T-cell (primary cell): ENCODE results near the gene CXCR6. TPM values are rescaled to one million over a fixed set of nuclear protein-coding genes. Genes with fewer than 3 reads are reported as not detected.

Experiments used
- ATAC-seq, 4 experiments: fragments of 200-7000 bp in 3 of 4; fragments of 150-1000 bp in 1 of 4; cut with Tn5 transposase; replicated peaks in 1 of 4; 1 replicate in 3 of 4; 2 replicates in 1 of 4; pipeline ENCODE4 v1.10.0; 2021; ENCODE audit warnings: moderate library complexity in 3 of 4, mild to moderate bottlenecking in 2 of 4, moderate number of reproducible peaks in 1 of 4
- CTCF ChIA-PET, 2 donors: fragments of 300-600 bp; sonication (Branson Sonifier 250); formaldehyde crosslinking; loops; one replicate each; lab custom pipeline; 2022; ENCODE audit warnings: antibody characterized with exemption in 2 of 2; lab: Charles Lee
- POLR2A ChIA-PET, 2 donors: fragments of 300-600 bp; sonication (Branson Sonifier 250); formaldehyde crosslinking; loops; one replicate each; lab custom pipeline; 2022; ENCODE audit warnings: antibody characterized with exemption in 2 of 2; lab: Charles Lee
- DNase-seq, 35 experiments: peaks; one replicate each; pipeline versions ENCODE4 v3.0.0 to v3.0.0-alpha.2; 2013 to 2023
- H3K27ac ChIP-seq: one replicate; pipeline ENCODE4 v1.5.1; 2013; ENCODE audit warnings: low read length
- H3K27me3 ChIP-seq, 2 experiments: replicated peaks in 1 of 2; 1 replicate in 1 of 2; 2 replicates in 1 of 2; pipeline versions ENCODE4 v1.6.1 to v1.7.0; 2013; ENCODE audit warnings: low read length in 1 of 2, mixed read lengths in 1 of 2; ENCODE audit not compliant: control insufficient read depth in 2 of 2, insufficient read depth in 2 of 2; ENCODE audit errors: extremely low read depth in 1 of 2
- H3K36me3 ChIP-seq, 2 donors: 1 replicate in 1 of 2; 2 replicates in 1 of 2; pipeline versions ENCODE4 v1.6.1 to v1.7.0; 2013; ENCODE audit warnings: low read length in 1 of 2; ENCODE audit not compliant: control insufficient read depth in 2 of 2, insufficient read depth in 1 of 2; ENCODE audit errors: extremely low read depth in 1 of 2
- H3K4me1 ChIP-seq, 2 experiments: 1 replicate in 1 of 2; 2 replicates in 1 of 2; pipeline versions ENCODE4 v1.6.1 to v1.7.0; 2013; ENCODE audit warnings: low read length in 2 of 2, mixed read lengths in 1 of 2; ENCODE audit not compliant: insufficient read depth in 2 of 2, control insufficient read depth in 1 of 2; ENCODE audit errors: extremely low read depth in 1 of 2
- H3K4me3 ChIP-seq, 2 donors: 1 replicate in 1 of 2; 2 replicates in 1 of 2; pipeline versions ENCODE4 v1.5.1 to v1.7.0; 2013; ENCODE audit warnings: mild to moderate bottlenecking in 2 of 2, low read length in 1 of 2, moderate library complexity in 1 of 2; ENCODE audit not compliant: control insufficient read depth in 1 of 2; ENCODE audit errors: extremely low read depth in 1 of 2
- H3K9me3 ChIP-seq: 2 replicates; pipeline ENCODE4 v1.7.0; 2013
- H3K27ac Mint-ChIP-seq, 2 donors: one replicate each; pipeline ENCODE4 v1.8.0; 2020 to 2021; ENCODE audit warnings: mild to moderate bottlenecking in 2 of 2, mixed read lengths in 2 of 2
- H3K27me3 Mint-ChIP-seq, 2 donors: one replicate each; pipeline ENCODE4 v1.8.0; 2021 to 2022; ENCODE audit warnings: mixed read lengths in 2 of 2
- H3K36me3 Mint-ChIP-seq: one replicate; pipeline ENCODE4 v1.8.0; 2021; ENCODE audit warnings: mixed read lengths
- H3K4me1 Mint-ChIP-seq, 3 donors: one replicate each; pipeline ENCODE4 v1.8.0; 2020 to 2022; ENCODE audit warnings: mixed read lengths in 3 of 3, mild to moderate bottlenecking in 1 of 3
- H3K4me3 Mint-ChIP-seq, 3 donors: one replicate each; pipeline ENCODE4 v1.8.0; 2020 to 2022; ENCODE audit warnings: mild to moderate bottlenecking in 3 of 3, mixed read lengths in 3 of 3, moderate library complexity in 3 of 3
- H3K9me3 Mint-ChIP-seq, 3 donors: one replicate each; pipeline ENCODE4 v1.8.0; 2020 to 2022; ENCODE audit warnings: mixed read lengths in 3 of 3
- WGBS: methylation state at CpG from one replicate; pipeline ENCODE4 v1.1.5; 2013; ENCODE audit warnings: missing lambda C conversion rate; ENCODE audit not compliant: insufficient coverage; 5-methylcytosine and 5-hydroxymethylcytosine counted together
- total RNA-seq, 35 experiments: library from RNA in 6 of 35; stranded (reverse) in 6 of 35; fragments of 120-200 nt in 1 of 35; gene quantifications; one replicate each; pipeline versions ENCODE4 v1.2.1 to v1.2.4 and lab custom pipeline; 2013 to 2026

The CXCR6 gene
- total RNA-seq (10 to 100 TPM in 1 of 5 donors, 1 to 10 TPM in 4; 2.0 to 14.7 (median 3.7) TPM), total RNA-seq (lab: John Stamatoyannopoulos, UW) (2.6 to 65.0 (median 8.3) reads per million in 29 experiments)
- total RNA-seq (2013) = 43.4 TPM

- peaks cover 46 to 87% (median 70%) of the 10 kb centered on the region in 3 donors for H3K4me1 Mint-ChIP-seq
- no peaks in the 10 kb centered on the region for H3K27me3 ChIP-seq
- H3K9me3 ChIP-seq = no peaks in the 10 kb centered on the region
- peak within 1 kb of the TSS; percentile 61 to 73 (median 67) for H3K4me3 Mint-ChIP-seq
- DNase-seq = peak in 12 of 35 experiments; percentile 3 to 69 (median 29)
- peak; percentile 76 to 90 (median 83) for ATAC-seq
- H3K4me1 ChIP-seq = peaks cover 7 to 67% of the 10 kb centered on the region in 2 experiments
- peaks cover 0 to 2% (median 0%) of the 10 kb centered on the region in 3 donors for H3K9me3 Mint-ChIP-seq
- WGBS = 20% methylated on average over 1 of the region's 8 CpGs
- H3K27ac Mint-ChIP-seq = peak within 1 kb of the TSS; percentile 82 to 88
- CTCF ChIA-PET = interaction anchor here (0.8 to 7.9 kb wide), 14 partner anchors 10 to 435 kb away, joined by 3 to 97 read pairs (median 5); partner anchors contain the start of genes CCR5 (in 1 of the 2) and FYCO1 (in 1 of the 2)
- H3K27me3 Mint-ChIP-seq = no peaks in the 10 kb centered on the region
- peaks cover 4 to 34% of the 10 kb centered on the region in 2 donors for H3K36me3 ChIP-seq
- H3K4me3 ChIP-seq = peak within 1 kb of the TSS in 1 of 2 donors; percentile 35
- POLR2A ChIA-PET = interaction anchor here in 1 of 2 donors (0.7 to 1.0 kb wide), 2 partner anchors 23 to 122 kb away, joined by 3 to 4 read pairs; no protein-coding TSS in a partner anchor
- H3K27ac ChIP-seq = peak within 1 kb of the TSS; percentile 70
- H3K36me3 Mint-ChIP-seq = peaks cover 53% of the 10 kb centered on the region
These were observed at the start of gene CXCR6 for GRCh38 chr3:45943207-45943846. CXCR6 (plus strand) TSS chr3:45943464; CDS start chr3:45946482, 3,018 bp downstream.

GRCh38 chr3:45894015-45894414 is 49.2 kb upstream of the CXCR6 start:
- H3K4me3 Mint-ChIP-seq = no peak overlapping the region
- peaks cover 38 to 46% (median 44%) of the 10 kb centered on the region in 3 donors for H3K4me1 Mint-ChIP-seq
- CTCF ChIA-PET = no interaction called here
- no peak overlapping the region for H3K27ac ChIP-seq
- H3K27ac Mint-ChIP-seq = peak overlapping the region in 1 of 2 donors; percentile 79
- H3K27me3 Mint-ChIP-seq = peaks cover 6 to 9% of the 10 kb centered on the region in 2 donors
- no peaks in the 10 kb centered on the region for H3K9me3 Mint-ChIP-seq
- peaks cover 4% of the 10 kb centered on the region for H3K36me3 Mint-ChIP-seq
- DNase-seq = no peak
- H3K36me3 ChIP-seq = no peaks in the 10 kb centered on the region
- H3K27me3 ChIP-seq = no peaks in the 10 kb centered on the region
- POLR2A ChIA-PET = no interaction called here
- peaks cover 10 to 44% of the 10 kb centered on the region in 2 experiments for H3K4me1 ChIP-seq
- no peaks in the 10 kb centered on the region for H3K9me3 ChIP-seq
- H3K4me3 ChIP-seq = no peak overlapping the region
- ATAC-seq = no peak
- WGBS = 63% methylated on average over 3 of the region's 6 CpGs

DNA sequence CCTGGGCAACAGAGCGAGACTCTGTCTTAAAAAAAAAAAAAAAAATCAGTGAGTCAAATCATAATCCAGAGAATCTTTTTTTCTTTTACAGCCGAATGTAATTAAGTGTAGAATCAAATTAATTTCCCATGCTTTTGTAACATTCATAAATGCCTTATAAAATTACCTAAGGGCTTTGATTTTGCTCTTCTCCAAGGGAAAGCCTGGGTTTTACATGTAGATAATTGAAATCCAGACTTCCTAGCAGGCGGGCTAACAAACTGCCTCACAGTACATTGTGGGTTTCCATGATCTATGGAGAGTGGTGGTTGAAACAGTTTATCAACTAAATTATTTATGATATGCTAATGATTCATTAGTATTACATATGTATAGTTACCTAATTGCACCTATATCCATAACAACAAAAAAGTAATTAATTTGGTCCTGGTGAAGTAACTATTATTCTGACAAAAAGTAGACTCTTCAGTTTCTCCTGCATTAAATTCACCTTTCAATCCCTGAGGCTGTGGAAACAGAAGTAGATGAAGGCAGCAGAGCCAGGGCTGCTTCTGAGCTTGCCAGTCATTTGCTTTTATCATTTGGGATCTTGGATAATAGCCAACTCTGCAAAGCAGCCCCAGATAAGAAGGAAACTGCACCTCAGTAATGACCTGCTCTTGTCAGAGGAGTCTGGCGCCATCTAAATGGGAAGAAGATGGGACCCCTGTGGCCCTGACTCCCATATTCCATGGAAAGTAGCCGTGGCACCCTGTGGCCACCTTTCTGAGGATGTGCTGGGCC is 47.4 kb upstream of the CXCR6 start:
- 92% methylated on average over 2 of the region's 5 CpGs for WGBS

GRCh38 chr3:45896956-45897355 is 46.3 kb upstream of the CXCR6 start:
- no peaks in the 10 kb centered on the region for H3K9me3 Mint-ChIP-seq

More for the DNA sequence above, 47.4 kb upstream of the CXCR6 start:
- Histone ChIP-seq H3K9me3 (no peaks in the 10 kb centered on the region), H3K4me1 (peaks cover 5 to 32% of the 10 kb centered on the region in 2 experiments), H3K27ac (no peak overlapping the region), H3K36me3 (no peaks in the 10 kb centered on the region), H3K27me3 (no peaks in the 10 kb centered on the region), H3K4me3 (no peak overlapping the region)
- DNase-seq (no peak), ATAC-seq (no peak)
- ChIA-PET POLR2A (no interaction called here), CTCF (no interaction called here)
- H3K4me3 Mint-ChIP-seq = no peak overlapping the region
- H3K27me3 Mint-ChIP-seq = peaks cover 6 to 9% of the 10 kb centered on the region in 2 donors
- H3K4me1 Mint-ChIP-seq = peaks cover 29 to 34% (median 34%) of the 10 kb centered on the region in 3 donors
- H3K9me3 Mint-ChIP-seq = no peaks in the 10 kb centered on the region
- H3K27ac Mint-ChIP-seq = no peak overlapping the region
- H3K36me3 Mint-ChIP-seq = peaks cover 4% of the 10 kb centered on the region

GRCh38 chr3:45904931-45905330 is 38.3 kb upstream of the CXCR6 start:
- ATAC-seq (no peak), DNase-seq (no peak)
- Mint-ChIP-seq H3K27ac (peak overlapping the region in 1 of 2 donors; percentile 55), H3K4me1 (peaks cover 27 to 36% (median 34%) of the 10 kb centered on the region in 3 donors), H3K9me3 (no peaks in the 10 kb centered on the region), H3K36me3 (peaks cover 11% of the 10 kb centered on the region), H3K27me3 (no peaks in the 10 kb centered on the region), H3K4me3 (no peak overlapping the region)
- peaks cover 0 to 3% of the 10 kb centered on the region in 2 donors for H3K36me3 ChIP-seq
- H3K4me1 ChIP-seq = peaks cover 19 to 21% of the 10 kb centered on the region in 2 experiments
- no peaks in the 10 kb centered on the region for H3K9me3 ChIP-seq
- no CpG with 5 or more reads among the region's 3 CpGs for WGBS
- no peak overlapping the region for H3K27ac ChIP-seq
- peaks cover 0 to 9% of the 10 kb centered on the region in 2 experiments for H3K27me3 ChIP-seq
- ChIA-PET POLR2A (interaction anchor here in 1 of 2 donors (0.6 kb wide), 1 partner anchor 473 kb away, joined by 3 read pairs; no protein-coding TSS in a partner anchor), CTCF (no interaction called here)
- H3K4me3 ChIP-seq = no peak overlapping the region

More at GRCh38 chr3:45896956-45897355, 46.3 kb upstream of the CXCR6 start:
- Mint-ChIP-seq H3K4me1 (peaks cover 21 to 25% (median 24%) of the 10 kb centered on the region in 3 donors), H3K27me3 (peaks cover 0 to 4% of the 10 kb centered on the region in 2 donors), H3K36me3 (peaks cover 4% of the 10 kb centered on the region), H3K4me3 (no peak overlapping the region), H3K27ac (no peak overlapping the region)
- 71% methylated on average over 2 of the region's 3 CpGs for WGBS
- H3K27me3 ChIP-seq = no peaks in the 10 kb centered on the region
- DNase-seq (no peak), ATAC-seq (no peak)
- no peak overlapping the region for H3K4me3 ChIP-seq
- ChIA-PET POLR2A (no interaction called here), CTCF (no interaction called here)
- H3K27ac ChIP-seq = no peak overlapping the region
- no peaks in the 10 kb centered on the region for H3K9me3 ChIP-seq
- H3K4me1 ChIP-seq = peaks cover 5 to 22% of the 10 kb centered on the region in 2 experiments
- H3K36me3 ChIP-seq = no peaks in the 10 kb centered on the region

GRCh38 chr3:45905755-45906154 is 37.5 kb upstream of the CXCR6 start:
- no peak for ATAC-seq
- no peak overlapping the region for H3K4me3 Mint-ChIP-seq
- Histone ChIP-seq H3K4me3 (no peak overlapping the region), H3K4me1 (peaks cover 17 to 22% of the 10 kb centered on the region in 2 experiments), H3K9me3 (no peaks in the 10 kb centered on the region), H3K27ac (no peak overlapping the region), H3K27me3 (peaks cover 0 to 9% of the 10 kb centered on the region in 2 experiments), H3K36me3 (peaks cover 0 to 3% of the 10 kb centered on the region in 2 donors)
- peaks cover 14% of the 10 kb centered on the region for H3K36me3 Mint-ChIP-seq
- ChIA-PET POLR2A (interaction anchor here in 1 of 2 donors (0.6 kb wide), 1 partner anchor 137 kb away, joined by 3 read pairs; no protein-coding TSS in a partner anchor), CTCF (no interaction called here)
- DNase-seq = no peak
- H3K27me3 Mint-ChIP-seq = no peaks in the 10 kb centered on the region
- H3K9me3 Mint-ChIP-seq = no peaks in the 10 kb centered on the region
- H3K4me1 Mint-ChIP-seq = peaks cover 27 to 43% (median 38%) of the 10 kb centered on the region in 3 donors
- H3K27ac Mint-ChIP-seq = no peak overlapping the region
- WGBS = 90% methylated on average over 2 of the region's 3 CpGs
